ENCODE data around the gene CSPG4.

- TF ChIP-seq CTCF (IDR thresholded peaks at IDR 0.05; ENCODE audit: insufficient read depth, low read length) (no peak), SPI1 (IDR thresholded peaks at IDR 0.05; ENCODE audit: borderline replicate concordance, low read depth) (no peak), POLR2AphosphoS5 (IDR thresholded peaks at IDR 0.05; ENCODE audit: low read depth) (no peak)
Observed at GRCh38 chr15:75696854-75697259, 15.8 kb downstream of the CSPG4 start.
